Spleen (tissue), 7 donors: ENCODE results near the gene NANOS3.

Source experiments
- CTCF ChIP-seq, 11 experiments: fragments of 200-600 bp in 7 of 11; fragments of 450-650 bp in 4 of 11; sonication (generic) in 4 of 11; IDR thresholded peaks in 8 of 11; conservative IDR thresholded peaks in 3 of 11; 1 replicate in 7 of 11; 2 replicates in 4 of 11; pipeline versions ENCODE4 v1.4.0 to v1.8.0; 2016 to 2021; ENCODE audit warnings: antibody characterized with exemption in 11 of 11, inconsistent platforms in 4 of 11, mild to moderate bottlenecking in 1 of 11
- POLR2A ChIP-seq, 3 donors: fragments of 450-650 bp; IDR thresholded peaks; one replicate each; pipeline ENCODE4 v1.5.1; 2017; ENCODE audit warnings: antibody characterized with exemption in 3 of 3, mild to moderate bottlenecking in 1 of 3
- POLR2AphosphoS5 ChIP-seq, 3 donors: sonication (generic); formaldehyde crosslinking; IDR thresholded peaks; one replicate each; pipeline ENCODE4 v1.5.1; 2017; ENCODE audit warnings: antibody characterized with exemption in 3 of 3
- donor health status: DM: no; HTN: no; CAD: no; lungs with moderate emphysema.
- donor health status: DM: no; HTN: no; CAD: no.
- donor health status: DM: no; HTN: no; CAD: no.

DNA sequence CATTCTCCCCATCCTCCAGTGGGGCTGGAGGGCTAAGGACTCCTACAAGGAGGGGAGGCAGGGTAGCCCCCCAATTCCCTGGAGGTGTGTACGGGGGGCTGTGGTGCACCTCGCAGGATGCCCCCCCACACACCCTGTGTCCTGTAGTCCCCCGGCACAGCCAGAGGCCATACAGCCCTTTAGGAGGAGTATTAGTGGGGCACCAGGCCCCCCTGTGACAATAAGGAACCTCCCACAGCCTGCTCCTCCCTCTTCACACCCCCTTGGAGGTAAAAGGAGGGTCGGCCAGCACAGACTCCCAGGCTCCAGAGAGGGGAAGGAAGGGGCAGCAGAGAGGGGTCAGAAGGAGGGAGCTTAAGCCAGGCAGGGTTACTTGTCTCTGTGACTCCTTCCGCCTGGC is at the start of gene NANOS3:
- TF ChIP-seq CTCF (IDR thresholded peaks at IDR 0.05 in 8 of 11, conservative IDR thresholded peaks at IDR 0.05 in 3 of 11) (no peak), POLR2A (IDR thresholded peaks at IDR 0.05) (no peak), POLR2AphosphoS5 (IDR thresholded peaks at IDR 0.05) (no peak)
